Metanephros (tissue), 1 donor: ENCODE results near the gene DNAJC19. TPM values are rescaled to one million over a fixed set of nuclear protein-coding genes. Genes with fewer than 3 reads are reported as not detected.

Source experiments
- total RNA-seq: library from RNA; depleted of rRNA; stranded (reverse); fragments of >200 nt; gene quantifications from one replicate; pipeline ENCODE4 v1.2.3, GENCODE V29; 2014

Gene DNAJC19
- total RNA-seq = 34.8 TPM

DNA sequence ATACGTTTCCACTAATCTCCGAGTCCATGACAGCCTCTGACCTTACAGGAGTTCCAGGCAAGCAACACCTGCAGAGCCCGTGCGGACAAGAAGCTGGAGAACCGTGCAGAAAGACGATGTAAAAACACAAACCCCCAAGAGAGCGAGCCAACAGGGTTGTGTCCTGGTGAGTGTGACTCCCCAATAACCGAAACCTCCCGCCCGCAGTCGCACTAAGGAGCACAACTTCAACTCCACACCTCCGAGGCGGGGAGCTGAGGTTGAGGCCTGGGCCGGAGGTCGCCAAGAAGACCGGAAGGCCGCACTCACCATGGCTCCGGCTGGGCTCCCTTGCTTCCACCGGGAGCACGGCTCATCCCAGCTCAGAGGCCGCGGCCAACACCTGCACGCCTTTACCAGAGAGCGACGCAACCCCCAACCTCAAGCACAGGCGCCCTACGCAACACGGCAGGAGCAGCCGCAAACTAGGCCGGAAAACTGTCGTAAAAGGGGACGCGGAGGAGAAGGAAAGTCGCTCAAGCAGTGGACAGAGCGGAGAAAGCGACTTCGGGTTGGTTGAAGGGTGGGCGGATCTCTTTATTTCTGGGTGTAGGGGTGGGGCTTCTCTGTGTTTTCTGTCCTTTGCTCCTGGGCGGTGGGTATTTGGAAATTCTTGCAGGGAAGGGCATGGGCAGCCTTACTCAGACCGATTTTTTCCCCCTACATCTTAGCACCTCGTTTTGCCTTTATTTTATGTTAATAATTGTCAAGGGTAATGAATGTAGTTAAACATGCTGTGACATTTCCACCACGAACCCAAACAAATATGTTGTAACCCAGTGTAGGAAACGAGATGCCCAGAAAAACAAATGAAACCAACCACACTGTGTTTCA, at the start of gene DNAJC19:
Gene DNAJC19 (minus strand): TSS at position 446 of the 873 bp plus-strand sequence. CDS start 134 bp downstream, at position 312.

Other genes with a start within 250 kb of the DNAJC19 start
- 231 TPM for gene FXR1, start 77.1 kb downstream of the DNAJC19 start, total RNA-seq